ENCODE measurements around the gene ERCC6L. TPM values are rescaled to one million over a fixed set of nuclear protein-coding genes. Genes with fewer than 3 reads are reported as not detected.

Gene ERCC6L
- total RNA-seq, 4 donors from 2014 or later = 0.26 to 3.5 (median 0.41) TPM

- H3K9me3 ChIP-seq = no peaks in the 10 kb centered on the region
- H3K27me3 ChIP-seq = no peaks in the 10 kb centered on the region
- H3K36me3 ChIP-seq = no peaks in the 10 kb centered on the region
- no peak overlapping the region for H3K27ac ChIP-seq
- intact Hi-C loops (cut with DNase I; ENCODE audit: low total_unique reads) = no loop called here
- H3K4me3 ChIP-seq = no peak overlapping the region
- DNase-seq = no peak
- H3K4me1 ChIP-seq = no peaks in the 10 kb centered on the region
- TF ChIP-seq CTCF (IDR thresholded peaks at IDR 0.05) (no peak), POLR2A (IDR thresholded peaks at IDR 0.05) (no peak)
These were observed 31.5 kb downstream of the ERCC6L start for GRCh38 chrX:72207366-72207765.

GRCh38 chrX:72205706-72206105 is 33.1 kb downstream of the ERCC6L start:
- Histone ChIP-seq H3K27ac (no peak overlapping the region), H3K4me3 (no peak overlapping the region), H3K27me3 (no peaks in the 10 kb centered on the region), H3K36me3 (no peaks in the 10 kb centered on the region), H3K4me1 (no peaks in the 10 kb centered on the region), H3K9me3 (no peaks in the 10 kb centered on the region)
- intact Hi-C loops (cut with DNase I; ENCODE audit: low total_unique reads) = no loop called here
- no peak for DNase-seq
- TF ChIP-seq CTCF (IDR thresholded peaks at IDR 0.05) = no peak
- TF ChIP-seq POLR2A (IDR thresholded peaks at IDR 0.05) = no peak

- no peaks in the 10 kb centered on the region for H3K4me1 ChIP-seq
- intact Hi-C loops (cut with DNase I; ENCODE audit: low total_unique reads) = no loop called here
These were observed 35.4 kb downstream of the ERCC6L start for GRCh38 chrX:72203421-72203820.

GRCh38 chrX:72202792-72203401 is 35.9 kb downstream of the ERCC6L start:
- intact Hi-C loops (cut with DNase I; ENCODE audit: low total_unique reads) = no loop called here
- Histone ChIP-seq H3K27ac (no peak overlapping the region), H3K9me3 (no peaks in the 10 kb centered on the region), H3K4me3 (no peak overlapping the region), H3K4me1 (no peaks in the 10 kb centered on the region), H3K27me3 (no peaks in the 10 kb centered on the region), H3K36me3 (no peaks in the 10 kb centered on the region)
- no peak for DNase-seq
- TF ChIP-seq POLR2A (IDR thresholded peaks at IDR 0.05) (no peak), CTCF (IDR thresholded peaks at IDR 0.05) (no peak)

More at GRCh38 chrX:72203421-72203820, 35.4 kb downstream of the ERCC6L start:
- Histone ChIP-seq H3K9me3 (no peaks in the 10 kb centered on the region), H3K4me3 (no peak overlapping the region), H3K36me3 (no peaks in the 10 kb centered on the region), H3K27me3 (no peaks in the 10 kb centered on the region), H3K27ac (no peak overlapping the region)
- no peak for DNase-seq
- TF ChIP-seq POLR2A (IDR thresholded peaks at IDR 0.05) = no peak
- no peak for TF ChIP-seq CTCF (IDR thresholded peaks at IDR 0.05)

- TF ChIP-seq CTCF (IDR thresholded peaks at IDR 0.05) (no peak), POLR2A (IDR thresholded peaks at IDR 0.05) (no peak)
- no peaks in the 10 kb centered on the region for H3K4me1 ChIP-seq
- H3K27ac ChIP-seq = no peak overlapping the region
- no peak overlapping the region for H3K4me3 ChIP-seq
- no peaks in the 10 kb centered on the region for H3K9me3 ChIP-seq
- no peak for DNase-seq
- intact Hi-C loops (cut with DNase I; ENCODE audit: low total_unique reads) = no loop called here
- H3K27me3 ChIP-seq = no peaks in the 10 kb centered on the region
- H3K36me3 ChIP-seq = no peaks in the 10 kb centered on the region
These were observed 36.8 kb downstream of the ERCC6L start for GRCh38 chrX:72201836-72202536.
